ENCODE measurements around the gene MTAP. TPM values are rescaled to one million over a fixed set of nuclear protein-coding genes. Genes with fewer than 3 reads are reported as not detected.

MTAP gene
- total RNA-seq, 4 donors from 2014 or later, result 3.6 to 65.8 (median 39.4) TPM

DNA sequence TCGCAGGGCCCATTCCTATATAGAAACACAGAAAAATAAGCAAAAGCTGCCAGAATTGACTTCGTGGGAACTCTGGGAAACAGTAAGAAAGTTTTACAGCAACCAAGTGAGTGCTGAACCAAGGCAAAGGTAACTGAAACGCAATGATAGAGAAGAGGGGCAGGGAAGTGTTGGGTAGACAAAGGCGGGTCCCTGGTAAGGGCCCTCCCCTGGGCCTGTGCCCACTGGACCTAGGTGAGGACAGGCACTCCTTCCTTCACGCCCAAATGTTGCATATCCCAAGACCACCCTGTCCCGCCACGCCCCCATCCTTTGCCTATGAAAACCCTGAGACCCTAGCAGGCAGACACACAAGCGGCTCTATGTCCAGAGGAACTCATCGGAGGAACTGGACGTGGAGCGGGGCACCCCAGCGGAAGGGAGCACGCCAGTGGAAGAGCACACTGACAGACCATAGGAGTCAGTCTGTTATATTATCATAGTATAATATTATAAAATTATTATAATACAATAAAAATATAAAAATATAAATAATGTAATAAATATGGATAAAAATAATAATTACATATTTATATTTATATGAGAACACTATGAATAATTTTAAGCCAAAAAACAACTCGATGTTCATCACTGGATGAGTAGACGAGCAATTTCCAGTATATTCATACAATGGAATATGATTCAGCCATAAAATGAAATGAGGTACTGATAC lies 163.9 kb downstream of the MTAP start:
- Histone ChIP-seq H3K4me3 (no peak overlapping the region), H3K4me1 (peaks cover 0 to 4% of the 10 kb centered on the region in 2 donors), H3K36me3 (no peaks in the 10 kb centered on the region), H3K27ac (no peak overlapping the region), H3K9me3 (no peaks in the 10 kb centered on the region), H3K27me3 (peaks cover 22 to 79% of the 10 kb centered on the region in 2 donors)
- intact Hi-C loops (cut with DNase I; ENCODE audit: low total_unique reads), result no loop called here
- DNase-seq, result no peak
- no peak for TF ChIP-seq POLR2A (IDR thresholded peaks at IDR 0.05)
- TF ChIP-seq, protein P1, sequence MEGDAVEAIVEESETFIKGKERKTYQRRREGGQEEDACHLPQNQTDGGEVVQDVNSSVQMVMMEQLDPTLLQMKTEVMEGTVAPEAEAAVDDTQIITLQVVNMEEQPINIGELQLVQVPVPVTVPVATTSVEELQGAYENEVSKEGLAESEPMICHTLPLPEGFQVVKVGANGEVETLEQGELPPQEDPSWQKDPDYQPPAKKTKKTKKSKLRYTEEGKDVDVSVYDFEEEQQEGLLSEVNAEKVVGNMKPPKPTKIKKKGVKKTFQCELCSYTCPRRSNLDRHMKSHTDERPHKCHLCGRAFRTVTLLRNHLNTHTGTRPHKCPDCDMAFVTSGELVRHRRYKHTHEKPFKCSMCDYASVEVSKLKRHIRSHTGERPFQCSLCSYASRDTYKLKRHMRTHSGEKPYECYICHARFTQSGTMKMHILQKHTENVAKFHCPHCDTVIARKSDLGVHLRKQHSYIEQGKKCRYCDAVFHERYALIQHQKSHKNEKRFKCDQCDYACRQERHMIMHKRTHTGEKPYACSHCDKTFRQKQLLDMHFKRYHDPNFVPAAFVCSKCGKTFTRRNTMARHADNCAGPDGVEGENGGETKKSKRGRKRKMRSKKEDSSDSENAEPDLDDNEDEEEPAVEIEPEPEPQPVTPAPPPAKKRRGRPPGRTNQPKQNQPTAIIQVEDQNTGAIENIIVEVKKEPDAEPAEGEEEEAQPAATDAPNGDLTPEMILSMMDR (IDR thresholded peaks at IDR 0.05), result no peak

DNA sequence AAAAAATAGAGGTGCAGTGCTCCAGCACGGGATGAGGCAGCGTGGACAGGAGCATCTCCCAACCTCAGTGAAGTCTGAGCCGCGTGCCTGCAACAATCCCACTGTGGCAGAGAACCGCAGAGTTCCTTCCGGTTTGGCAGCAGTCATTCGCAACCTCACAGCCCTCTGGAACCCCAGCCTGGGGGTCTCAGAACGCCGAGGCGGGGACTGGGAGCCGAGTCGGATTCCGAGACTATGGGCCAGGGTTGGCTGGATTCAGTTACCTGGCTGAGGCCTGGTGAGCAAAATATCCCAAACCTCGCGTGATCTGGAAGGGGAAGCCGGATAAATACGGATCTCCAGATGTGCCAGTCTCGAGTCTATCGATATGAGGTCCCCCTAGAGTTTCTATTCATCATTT lies 164.7 kb downstream of the MTAP start:
- DNase-seq, result no peak

DNA sequence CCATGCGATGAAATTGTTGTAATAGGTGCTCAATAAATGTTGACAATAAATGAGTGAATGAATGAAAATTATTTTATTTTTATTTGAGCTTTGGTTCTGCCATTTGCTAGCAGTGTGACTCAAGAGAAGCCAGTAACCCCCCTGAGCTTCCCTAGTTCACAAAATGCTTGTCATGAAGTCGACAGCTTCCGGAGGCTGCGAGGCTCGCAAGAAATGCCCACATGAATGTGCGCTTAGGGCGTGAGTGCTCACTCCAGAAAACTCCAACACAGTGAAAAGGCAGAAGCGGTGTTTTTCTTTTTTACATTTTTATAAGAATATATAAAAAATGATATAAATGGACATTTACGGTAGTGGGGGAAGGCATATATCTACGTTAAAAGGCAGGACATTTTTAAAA lies 165.3 kb downstream of the MTAP start:
- no peaks in the 10 kb centered on the region for H3K36me3 ChIP-seq
- no peak overlapping the region for H3K27ac ChIP-seq
- intact Hi-C loops (cut with DNase I; ENCODE audit: low total_unique reads), result no loop called here
- H3K4me1 ChIP-seq, result peaks cover 0 to 4% of the 10 kb centered on the region in 2 donors
- TF ChIP-seq, protein P1 (IDR thresholded peaks at IDR 0.05), result no peak
- TF ChIP-seq POLR2A (IDR thresholded peaks at IDR 0.05), result no peak
- H3K9me3 ChIP-seq, result no peaks in the 10 kb centered on the region
- no peak overlapping the region for H3K4me3 ChIP-seq
- H3K27me3 ChIP-seq, result peaks cover 22 to 93% of the 10 kb centered on the region in 2 donors
- no peak for DNase-seq

More for the DNA sequence above, 164.7 kb downstream of the MTAP start:
- TF ChIP-seq, protein P1 (IDR thresholded peaks at IDR 0.05), result no peak
- TF ChIP-seq POLR2A (IDR thresholded peaks at IDR 0.05), result no peak
- Histone ChIP-seq H3K36me3 (no peaks in the 10 kb centered on the region), H3K27me3 (peaks cover 22 to 87% of the 10 kb centered on the region in 2 donors), H3K27ac (no peak overlapping the region), H3K4me3 (no peak overlapping the region), H3K9me3 (no peaks in the 10 kb centered on the region), H3K4me1 (peaks cover 0 to 4% of the 10 kb centered on the region in 2 donors)
- intact Hi-C loops (cut with DNase I; ENCODE audit: low total_unique reads), result no loop called here

DNA sequence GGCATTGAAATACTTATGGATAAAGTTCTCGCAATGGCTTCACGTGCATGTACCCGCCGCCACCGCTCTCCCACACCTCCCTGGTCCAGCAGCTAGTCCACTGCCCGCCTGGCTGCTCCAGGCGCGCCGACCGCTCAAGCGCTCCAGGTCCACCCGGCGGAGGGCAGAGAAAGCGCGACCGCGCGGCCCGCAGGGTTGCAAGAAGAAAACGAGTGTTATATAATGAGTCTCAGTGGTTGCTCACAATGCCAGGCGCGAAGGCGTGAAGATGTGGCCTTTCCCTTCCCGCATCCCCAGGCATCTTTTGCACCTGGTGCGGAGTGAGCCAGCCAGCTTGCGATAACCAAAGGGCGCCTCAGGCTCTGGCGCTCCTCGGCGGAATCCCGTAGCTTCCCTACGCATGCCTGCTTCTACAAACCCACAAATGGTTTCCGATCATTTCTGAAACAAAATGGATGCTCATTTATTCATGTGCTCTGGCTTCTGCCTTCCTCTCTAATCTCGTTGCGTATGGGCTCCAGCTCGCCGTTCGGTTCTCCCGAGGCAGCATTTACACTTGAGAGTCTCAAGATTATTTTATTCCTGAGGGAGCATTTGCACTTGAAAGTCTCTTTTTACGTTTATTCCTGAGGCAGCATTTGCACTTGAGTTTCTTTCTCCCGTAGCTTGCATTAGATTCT lies 166.0 kb downstream of the MTAP start:
- TF ChIP-seq, protein P1 (IDR thresholded peaks at IDR 0.05), result no peak
- TF ChIP-seq POLR2A (IDR thresholded peaks at IDR 0.05), result no peak
- Histone ChIP-seq H3K4me3 (no peak overlapping the region), H3K36me3 (no peaks in the 10 kb centered on the region), H3K9me3 (peaks cover 0 to 3% of the 10 kb centered on the region in 2 donors), H3K4me1 (peaks cover 0 to 4% of the 10 kb centered on the region in 2 donors), H3K27ac (no peak overlapping the region), H3K27me3 (peaks cover 24 to 99% of the 10 kb centered on the region in 2 donors)
- intact Hi-C loops (cut with DNase I; ENCODE audit: low total_unique reads), result no loop called here
- DNase-seq, result no peak
